HepG2 (cell line): Measurements from ENCODE around the gene MAN1A1. TPM values are rescaled to one million over a fixed set of nuclear protein-coding genes. Genes with fewer than 3 reads are reported as not detected.

Source experiments
- AHR ChIP-seq: IDR thresholded peaks from 2 replicates; pipeline ENCODE4 v1.6.1; 2018; ENCODE audit warnings: missing genetic modification reagents, missing compliant biosample characterization
- ARHGAP35 ChIP-seq: sonication (generic); formaldehyde crosslinking; IDR thresholded peaks from 2 replicates; pipeline ENCODE4 v1.9.0; 2022; ENCODE audit warnings: mild to moderate bottlenecking, inconsistent platforms, moderate library complexity, missing genetic modification reagents, borderline replicate concordance
- ATF1 ChIP-seq: IDR thresholded peaks from 2 replicates; pipeline ENCODE4 v1.6.1; 2016; ENCODE audit warnings: mild to moderate bottlenecking, control low read depth
- CBX1 ChIP-seq: IDR thresholded peaks from one replicate; pipeline ENCODE4 v1.6.1; 2016; ENCODE audit warnings: antibody characterized with exemption, low read depth
- KAT7 ChIP-seq: IDR thresholded peaks from 2 replicates; pipeline ENCODE4 v1.6.1; 2018; ENCODE audit warnings: borderline replicate concordance, missing compliant biosample characterization
- MTERF4 ChIP-seq: sonication (generic); formaldehyde crosslinking; IDR thresholded peaks from 2 replicates; pipeline ENCODE4 v1.8.0; 2023; ENCODE audit warnings: mild to moderate bottlenecking, missing genetic modification reagents
- NCOA1 ChIP-seq: sonication (generic); formaldehyde crosslinking; IDR thresholded peaks from 2 replicates; pipeline ENCODE4 v1.9.0; 2021; ENCODE audit warnings: missing genetic modification reagents
- PCBP2 ChIP-seq: fragments of 200-400 bp; formaldehyde crosslinking; optimal IDR thresholded peaks from 2 replicates; pipeline ENCODE3; 2018; ENCODE audit warnings: low read length, low read depth; ENCODE audit not compliant: poor library complexity, severe bottlenecking
- PTBP1 ChIP-seq: fragments of 200-400 bp; formaldehyde crosslinking; IDR thresholded peaks from 2 replicates; pipeline ENCODE4 v1.6.1; 2018; ENCODE audit warnings: low read length, low read depth; ENCODE audit not compliant: poor library complexity, severe bottlenecking
- RBFOX2 ChIP-seq: fragments of 200-400 bp; formaldehyde crosslinking; IDR thresholded peaks from 2 replicates; pipeline ENCODE4 v1.6.1; 2017; ENCODE audit warnings: low read depth, mild to moderate bottlenecking, low read length
- REXO4 ChIP-seq: sonication (generic); formaldehyde crosslinking; IDR thresholded peaks from 2 replicates; pipeline ENCODE4 v1.8.0; 2022; ENCODE audit warnings: missing genetic modification reagents, mild to moderate bottlenecking, borderline replicate concordance
- SP4 ChIP-seq: sonication (generic); formaldehyde crosslinking; IDR thresholded peaks from 2 replicates; pipeline ENCODE4 v1.8.1; 2023; ENCODE audit warnings: mild to moderate bottlenecking, missing genetic modification reagents
- TEAD2 ChIP-seq: sonication (generic); formaldehyde crosslinking; IDR thresholded peaks from 2 replicates; pipeline ENCODE4 v1.9.0; 2021; ENCODE audit warnings: missing genetic modification reagents
- ZBTB8A ChIP-seq: sonication (generic); formaldehyde crosslinking; IDR thresholded peaks from 2 replicates; pipeline ENCODE4 v1.4.0; 2020; ENCODE audit warnings: mild to moderate bottlenecking, low read depth, missing genetic modification reagents, borderline replicate concordance
- ZNF256 ChIP-seq: sonication (generic); formaldehyde crosslinking; conservative IDR thresholded peaks from 2 replicates; pipeline ENCODE4 v1.4.0; 2020; ENCODE audit warnings: missing genetic modification reagents
- ZNF292 ChIP-seq: sonication (generic); formaldehyde crosslinking; IDR thresholded peaks from 2 replicates; pipeline ENCODE4 v1.8.1; 2022; ENCODE audit warnings: mild to moderate bottlenecking, low read depth, missing genetic modification reagents, borderline replicate concordance
- ZNF3 ChIP-seq: IDR thresholded peaks from 2 replicates; pipeline ENCODE4 v1.7.0; 2017; ENCODE audit warnings: inconsistent platforms
- ZNF350 ChIP-seq: sonication (generic); formaldehyde crosslinking; IDR thresholded peaks from 2 replicates; pipeline ENCODE4 v1.4.0; 2020; ENCODE audit warnings: mild to moderate bottlenecking, low read depth, missing genetic modification reagents, borderline replicate concordance
- ZNF383 ChIP-seq: sonication (generic); formaldehyde crosslinking; IDR thresholded peaks from 2 replicates; pipeline ENCODE4 v1.4.0; 2020; ENCODE audit warnings: missing genetic modification reagents, mild to moderate bottlenecking, borderline replicate concordance
- ZNF569 ChIP-seq: sonication (generic); formaldehyde crosslinking; IDR thresholded peaks from 2 replicates; pipeline ENCODE4 v1.5.0; 2020; ENCODE audit warnings: mild to moderate bottlenecking, missing genetic modification reagents, moderate library complexity, borderline replicate concordance
- ZNF652 ChIP-seq: IDR thresholded peaks from 2 replicates; pipeline ENCODE4 v1.6.1; 2016; ENCODE audit warnings: low read depth, borderline replicate concordance
- ZNF713 ChIP-seq: sonication (generic); formaldehyde crosslinking; IDR thresholded peaks from 2 replicates; pipeline ENCODE4 v1.4.0; 2020; ENCODE audit warnings: mild to moderate bottlenecking, missing genetic modification reagents
- ZUFSP ChIP-seq: sonication (generic); formaldehyde crosslinking; IDR thresholded peaks from 2 replicates; pipeline ENCODE4 v1.9.0; 2021; ENCODE audit warnings: missing genetic modification reagents, mild to moderate bottlenecking, borderline replicate concordance
- polyA plus RNA-seq, 8 experiments: library from polyadenylated mRNA; depleted of rRNA in 3 of 8; stranded (reverse) in 7 of 8; unstranded in 1 of 8; fragments of >200 nt; fragmentation: Illumina TruSeq in 4 of 8; extraction: Trizol in 4 of 8; gene quantifications; 2 replicates each; pipeline versions ENCODE4 v1.2.1 to v1.2.3, GENCODE V29; 2011 to 2016; ENCODE audit warnings: low read depth in 4 of 8, missing spikeins in 1 of 8, mixed read lengths in 1 of 8; ENCODE audit not compliant: insufficient read depth in 1 of 8
- total RNA-seq, 5 experiments: library from RNA; depleted of rRNA; stranded (reverse); fragments of >200 nt; fragmentation: Illumina TruSeq; extraction: Trizol; gene quantifications; 2 replicates each; pipeline ENCODE4 v1.2.3, GENCODE V29; 2016; ENCODE audit warnings: low read depth in 1 of 5
- TF ChIP-seq, protein P1 (sequence below): sonication (generic); formaldehyde crosslinking; IDR thresholded peaks from 2 replicates; pipeline ENCODE4 v1.4.0; 2020; ENCODE audit warnings: missing genetic modification reagents
- TF ChIP-seq, protein P2 (sequence below): sonication (generic); formaldehyde crosslinking; IDR thresholded peaks from 2 replicates; pipeline ENCODE4 v1.5.1; 2020; ENCODE audit warnings: missing genetic modification reagents, mild to moderate bottlenecking, borderline replicate concordance

Gene MAN1A1
- total and polyA plus RNA-seq, 2 of the 13 experiments (the other 11 are each of a cell fraction or from before 2014, with no cell fraction given), result 156 to 236 TPM

- TF ChIP-seq TEAD2 (CRISPR knock-in tag) (no peak), REXO4 (CRISPR knock-in tag) (no peak), NCOA1 (0 out of 2 replicates have a peak, but pooled peaks have one; percentile 45), AHR (CRISPR knock-in tag) (no peak), ZNF713 (peak; percentile 82; the same call in 1 of the 2 replicates), ZNF569 (no peak), PCBP2 (no peak), KAT7 (CRISPR knock-in tag) (peak; percentile 92; the same call in 1 of the 2 replicates), ZNF383 (no peak), ZNF652 (CRISPR knock-in tag) (0 out of 2 replicates have a peak, but pooled peaks have one; percentile 6), ARHGAP35 (CRISPR knock-in tag) (no peak), SP4 (CRISPR knock-in tag) (no peak), ZNF292 (CRISPR knock-in tag) (no peak), MTERF4 (CRISPR knock-in tag) (no peak), ATF1 (no peak), ZNF3 (no peak), ZBTB8A (CRISPR knock-in tag) (no peak), ZNF350 (CRISPR knock-in tag) (no peak; the same call in 1 of the 2 replicates), ZUFSP (CRISPR knock-in tag) (no peak), PTBP1 (no peak), RBFOX2 (no peak), ZNF256 (peak; percentile 79; the same call in 1 of the 2 replicates), CBX1 (peak; percentile 70)
- TF ChIP-seq, protein P1, sequence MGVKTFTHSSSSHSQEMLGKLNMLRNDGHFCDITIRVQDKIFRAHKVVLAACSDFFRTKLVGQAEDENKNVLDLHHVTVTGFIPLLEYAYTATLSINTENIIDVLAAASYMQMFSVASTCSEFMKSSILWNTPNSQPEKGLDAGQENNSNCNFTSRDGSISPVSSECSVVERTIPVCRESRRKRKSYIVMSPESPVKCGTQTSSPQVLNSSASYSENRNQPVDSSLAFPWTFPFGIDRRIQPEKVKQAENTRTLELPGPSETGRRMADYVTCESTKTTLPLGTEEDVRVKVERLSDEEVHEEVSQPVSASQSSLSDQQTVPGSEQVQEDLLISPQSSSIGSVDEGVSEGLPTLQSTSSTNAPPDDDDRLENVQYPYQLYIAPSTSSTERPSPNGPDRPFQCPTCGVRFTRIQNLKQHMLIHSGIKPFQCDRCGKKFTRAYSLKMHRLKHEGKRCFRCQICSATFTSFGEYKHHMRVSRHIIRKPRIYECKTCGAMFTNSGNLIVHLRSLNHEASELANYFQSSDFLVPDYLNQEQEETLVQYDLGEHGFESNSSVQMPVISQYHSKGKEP (CRISPR knock-in tag), result no peak
- TF ChIP-seq, protein P2, sequence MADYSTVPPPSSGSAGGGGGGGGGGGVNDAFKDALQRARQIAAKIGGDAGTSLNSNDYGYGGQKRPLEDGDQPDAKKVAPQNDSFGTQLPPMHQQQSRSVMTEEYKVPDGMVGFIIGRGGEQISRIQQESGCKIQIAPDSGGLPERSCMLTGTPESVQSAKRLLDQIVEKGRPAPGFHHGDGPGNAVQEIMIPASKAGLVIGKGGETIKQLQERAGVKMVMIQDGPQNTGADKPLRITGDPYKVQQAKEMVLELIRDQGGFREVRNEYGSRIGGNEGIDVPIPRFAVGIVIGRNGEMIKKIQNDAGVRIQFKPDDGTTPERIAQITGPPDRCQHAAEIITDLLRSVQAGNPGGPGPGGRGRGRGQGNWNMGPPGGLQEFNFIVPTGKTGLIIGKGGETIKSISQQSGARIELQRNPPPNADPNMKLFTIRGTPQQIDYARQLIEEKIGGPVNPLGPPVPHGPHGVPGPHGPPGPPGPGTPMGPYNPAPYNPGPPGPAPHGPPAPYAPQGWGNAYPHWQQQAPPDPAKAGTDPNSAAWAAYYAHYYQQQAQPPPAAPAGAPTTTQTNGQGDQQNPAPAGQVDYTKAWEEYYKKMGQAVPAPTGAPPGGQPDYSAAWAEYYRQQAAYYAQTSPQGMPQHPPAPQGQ, result no peak
Measured at GRCh38 chr6:119348096-119348747, 1.3 kb downstream of the MAN1A1 start (continued).
